AG09309 (cell line): ENCODE results near the gene CFAP410.

Source experiments
- DNase-seq: peaks from one replicate; pipeline ENCODE4 v3.0.0-alpha.2; 2010; ENCODE audit warnings: low read depth
- H3K4me3 ChIP-seq: 2 replicates; pipeline ENCODE4 v1.5.1; 2011; ENCODE audit warnings: mild to moderate bottlenecking, low read depth, low read length, moderate library complexity; ENCODE audit not compliant: control insufficient read depth
- CTCF ChIP-seq: IDR thresholded peaks from 2 replicates; pipeline ENCODE4 v1.5.1; 2011; ENCODE audit warnings: mild to moderate bottlenecking, low read depth, low read length, inconsistent platforms; ENCODE audit not compliant: insufficient read depth, control insufficient read depth; ENCODE audit errors: missing control alignments

The CFAP410 gene

GRCh38 chr21:44379991-44380865 lies 41.0 kb upstream of the CFAP410 start:
- no peak for DNase-seq
- no peak for TF ChIP-seq CTCF
- H3K4me3 ChIP-seq = no peak overlapping the region

- no peak overlapping the region for H3K4me3 ChIP-seq
- no peak for DNase-seq
- TF ChIP-seq CTCF = no peak
These were observed 40.3 kb upstream of the CFAP410 start for GRCh38 chr21:44379515-44379848.

- no peak overlapping the region for H3K4me3 ChIP-seq
- TF ChIP-seq CTCF = no peak
- DNase-seq = no peak
These were observed 39.7 kb upstream of the CFAP410 start for GRCh38 chr21:44378646-44379514.

GRCh38 chr21:44377922-44378645 lies 38.9 kb upstream of the CFAP410 start:
- H3K4me3 ChIP-seq = no peak overlapping the region
- DNase-seq = no peak
- no peak for TF ChIP-seq CTCF

- TF ChIP-seq CTCF = no peak
- DNase-seq = no peak
- H3K4me3 ChIP-seq = no peak overlapping the region
These were observed 38.2 kb upstream of the CFAP410 start for GRCh38 chr21:44377201-44377921.

- no peak overlapping the region for H3K4me3 ChIP-seq
- DNase-seq = no peak
- no peak for TF ChIP-seq CTCF
These were observed 37.4 kb upstream of the CFAP410 start for GRCh38 chr21:44376606-44377005.
